ENCODE measurements around the gene SLC10A7. TPM values are rescaled to one million over a fixed set of nuclear protein-coding genes. Genes with fewer than 3 reads are reported as not detected.

The SLC10A7 gene
- total RNA-seq, 1 experiment from 2014 or later: 23.3 TPM

DNA sequence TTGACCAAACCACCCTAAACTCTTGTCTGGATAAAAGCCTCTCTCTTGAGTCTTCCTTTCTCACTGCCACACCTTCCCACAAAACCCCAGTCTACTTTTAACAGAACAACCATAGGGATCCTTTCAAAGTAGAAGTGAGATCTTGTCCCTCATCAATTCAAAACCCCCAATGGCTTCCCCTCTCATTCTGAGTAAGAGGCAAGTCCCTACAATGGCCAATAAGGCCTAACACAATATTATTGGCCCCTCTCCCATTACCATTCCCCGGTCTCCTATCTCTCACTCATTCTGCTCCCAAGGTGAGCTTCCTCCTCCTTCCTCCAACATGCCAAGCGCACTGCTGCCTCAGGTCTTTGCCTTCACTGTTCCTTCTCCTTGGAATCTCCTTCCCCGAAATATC, 250.3 kb downstream of the SLC10A7 start:
- H3K27me3 ChIP-seq: no peaks in the 10 kb centered on the region
- H3K4me3 ChIP-seq: no peak overlapping the region
- no peaks in the 10 kb centered on the region for H3K36me3 ChIP-seq
- H3K4me1 ChIP-seq: no peaks in the 10 kb centered on the region
- no peak overlapping the region for H3K27ac ChIP-seq
- H3K9me3 ChIP-seq (replicated peaks): no peaks in the 10 kb centered on the region
- DNase-seq: no peak

DNA sequence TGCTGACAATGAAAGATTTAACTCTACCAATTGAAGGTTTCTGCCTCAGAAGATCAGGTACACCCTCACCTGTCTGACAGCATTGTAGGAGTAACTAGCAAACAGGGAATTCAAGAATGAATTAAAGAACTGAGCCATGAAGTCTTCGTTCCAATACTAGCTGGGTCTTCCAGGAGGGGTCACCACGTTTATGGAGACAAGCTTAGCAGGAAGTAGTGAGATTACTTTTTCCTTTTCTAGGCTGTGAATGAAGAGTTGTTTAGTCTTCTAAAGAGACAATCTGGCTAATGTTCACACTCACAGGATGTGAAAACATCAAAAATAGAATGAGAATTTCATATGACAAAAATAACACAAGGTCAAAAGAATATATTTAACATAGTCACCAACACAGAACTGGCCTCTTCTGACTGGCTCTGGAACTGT, 252.5 kb downstream of the SLC10A7 start:
- no peak overlapping the region for H3K4me3 ChIP-seq
- no peaks in the 10 kb centered on the region for H3K4me1 ChIP-seq
- DNase-seq: no peak
- no peaks in the 10 kb centered on the region for H3K36me3 ChIP-seq
- H3K27me3 ChIP-seq: no peaks in the 10 kb centered on the region
- H3K27ac ChIP-seq: no peak overlapping the region
- no peaks in the 10 kb centered on the region for H3K9me3 ChIP-seq (replicated peaks)

DNA sequence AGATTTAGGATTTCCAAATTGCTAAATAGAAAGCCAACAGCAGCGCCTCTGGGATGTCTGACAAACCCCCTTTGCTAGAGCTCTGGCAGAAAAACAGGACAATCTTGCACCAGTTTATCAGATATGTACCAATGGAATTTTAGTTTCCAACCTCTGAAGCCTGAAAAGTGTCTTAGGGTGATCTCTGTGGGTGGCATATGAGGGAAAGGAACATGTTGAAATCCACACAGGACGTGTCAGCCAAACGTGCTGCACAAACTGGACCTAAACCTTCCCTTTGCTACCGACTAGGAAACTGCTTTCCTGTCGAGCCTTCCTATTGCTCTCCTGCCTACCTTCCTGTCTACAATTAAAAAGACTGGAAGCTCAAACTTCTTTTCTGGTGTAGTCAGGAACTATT, 253.9 kb downstream of the SLC10A7 start:
- Histone ChIP-seq H3K27ac (no peak overlapping the region), H3K9me3 (replicated peaks) (no peaks in the 10 kb centered on the region), H3K4me3 (no peak overlapping the region), H3K27me3 (no peaks in the 10 kb centered on the region), H3K36me3 (no peaks in the 10 kb centered on the region), H3K4me1 (no peaks in the 10 kb centered on the region)
- DNase-seq: no peak

DNA sequence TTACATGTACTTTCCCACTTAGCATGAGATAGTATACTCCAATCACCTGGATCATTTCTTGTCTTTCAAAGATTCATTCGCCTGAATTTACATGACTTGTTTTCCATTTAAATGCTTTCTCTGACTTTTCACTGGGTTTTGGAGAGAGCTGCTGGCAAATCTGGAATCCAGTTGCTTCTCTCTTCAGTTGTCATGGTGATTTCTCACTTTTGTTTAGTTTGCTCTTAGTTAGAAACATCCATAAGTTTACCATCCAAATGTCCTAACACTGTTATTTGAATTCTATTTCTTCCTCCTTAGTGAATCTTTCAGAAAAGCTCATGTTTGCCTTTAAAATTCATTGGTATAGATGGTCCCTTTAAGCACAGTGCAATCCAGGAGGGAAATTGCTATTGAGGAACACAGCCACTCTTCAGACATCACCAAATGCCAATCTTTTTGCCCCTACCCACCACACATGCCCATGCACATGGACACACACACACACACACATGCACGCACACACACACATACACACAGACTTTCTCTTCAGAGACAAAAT, 255.7 kb downstream of the SLC10A7 start:
- Histone ChIP-seq H3K27me3 (no peaks in the 10 kb centered on the region), H3K4me1 (no peaks in the 10 kb centered on the region)
- DNase-seq: no peak

DNA sequence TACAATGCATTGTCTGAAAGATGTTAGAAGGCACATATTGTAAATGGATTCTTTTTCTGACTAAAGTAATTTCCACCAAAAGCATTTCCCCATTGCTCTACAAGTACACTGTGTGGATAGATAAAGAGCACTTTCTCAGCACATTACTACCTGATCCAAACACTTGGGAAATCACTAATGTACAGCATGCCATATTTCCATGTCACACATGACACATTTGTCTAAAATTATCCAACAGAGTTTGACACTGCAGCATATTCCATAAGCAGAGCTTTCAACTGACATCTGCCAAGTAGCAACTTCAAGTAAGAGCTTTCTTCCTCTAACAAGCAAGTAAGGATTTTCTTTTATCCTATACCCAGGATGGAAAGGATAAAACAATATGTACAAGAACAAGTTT, 257.9 kb downstream of the SLC10A7 start:
- Histone ChIP-seq H3K4me1 (no peaks in the 10 kb centered on the region), H3K27me3 (no peaks in the 10 kb centered on the region), H3K27ac (no peak overlapping the region), H3K36me3 (no peaks in the 10 kb centered on the region), H3K9me3 (replicated peaks) (no peaks in the 10 kb centered on the region), H3K4me3 (no peak overlapping the region)
- DNase-seq: no peak

More for the DNA sequence above, 255.7 kb downstream of the SLC10A7 start:
- no peaks in the 10 kb centered on the region for H3K36me3 ChIP-seq
- no peaks in the 10 kb centered on the region for H3K9me3 ChIP-seq (replicated peaks)
- H3K27ac ChIP-seq: no peak overlapping the region
- H3K4me3 ChIP-seq: no peak overlapping the region

DNA sequence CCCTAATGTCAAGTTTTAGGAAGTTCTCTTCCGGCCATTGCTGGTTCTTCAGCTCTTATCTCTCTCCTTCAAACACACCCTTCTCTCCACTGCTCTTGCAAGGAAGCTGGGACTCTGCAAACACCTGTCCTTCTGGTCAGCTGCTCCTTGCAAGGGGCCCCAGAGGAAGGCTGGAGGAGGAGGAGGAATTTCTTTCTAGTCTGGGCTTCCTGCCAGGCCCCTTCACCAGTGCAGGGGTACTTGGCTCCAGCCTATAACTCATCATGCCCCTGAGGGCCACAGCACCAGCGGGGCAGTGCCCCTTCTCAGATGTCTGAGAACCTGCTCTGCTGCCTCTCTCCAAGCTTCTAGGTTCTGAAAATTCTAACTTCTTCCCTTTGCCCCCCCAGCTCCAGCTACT, 260.7 kb downstream of the SLC10A7 start:
- DNase-seq: peak in 1 of 2 experiments; percentile 12
- Histone ChIP-seq H3K27ac (no peak overlapping the region), H3K4me1 (no peaks in the 10 kb centered on the region), H3K27me3 (no peaks in the 10 kb centered on the region), H3K36me3 (no peaks in the 10 kb centered on the region), H3K4me3 (no peak overlapping the region), H3K9me3 (replicated peaks) (no peaks in the 10 kb centered on the region)

DNA sequence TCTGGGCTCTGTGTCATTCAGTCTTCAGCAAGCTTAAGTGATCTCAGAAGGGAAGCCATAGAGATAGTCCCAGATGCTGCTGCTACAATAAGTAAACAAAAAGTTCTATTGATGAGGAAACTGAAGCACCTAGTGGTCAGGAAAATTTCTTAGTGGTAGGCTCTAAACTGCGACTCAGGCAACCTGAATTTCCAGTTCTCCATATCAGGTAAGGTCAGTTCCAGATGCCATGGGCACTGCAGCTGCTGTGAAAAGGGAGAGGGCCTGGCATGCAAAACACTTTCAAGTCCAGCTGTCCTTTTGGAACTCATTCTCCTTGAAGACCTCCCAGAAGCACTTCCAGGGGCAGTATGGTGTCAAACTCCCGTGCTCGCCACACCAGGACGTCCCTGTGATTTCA, 261.2 kb downstream of the SLC10A7 start:
- H3K27me3 ChIP-seq: no peaks in the 10 kb centered on the region
- no peak overlapping the region for H3K27ac ChIP-seq
- H3K4me1 ChIP-seq: no peaks in the 10 kb centered on the region
- no peaks in the 10 kb centered on the region for H3K9me3 ChIP-seq (replicated peaks)
- H3K36me3 ChIP-seq: no peaks in the 10 kb centered on the region
- no peak overlapping the region for H3K4me3 ChIP-seq
- DNase-seq: no peak

DNA sequence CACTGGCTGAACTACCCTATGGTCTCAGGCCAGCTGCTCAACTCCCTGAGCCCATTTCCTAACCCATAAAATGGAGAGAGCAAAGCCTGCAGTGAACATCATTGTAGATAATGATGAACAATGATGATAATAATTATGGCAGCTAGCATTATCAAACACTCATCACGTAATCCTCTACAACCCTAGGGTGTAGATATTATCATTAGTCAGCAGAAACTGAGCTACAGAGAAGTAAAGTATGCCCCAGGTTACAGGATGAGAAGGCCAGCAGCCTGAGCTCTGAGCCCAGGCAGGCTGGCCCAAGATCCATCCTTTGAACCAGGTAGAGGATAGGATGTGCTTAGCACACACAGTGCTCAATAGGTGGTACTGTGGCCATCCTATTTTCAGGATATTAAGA, 264.2 kb downstream of the SLC10A7 start:
- no peaks in the 10 kb centered on the region for H3K27me3 ChIP-seq
- no peak for DNase-seq
- no peak overlapping the region for H3K4me3 ChIP-seq
- H3K4me1 ChIP-seq: no peaks in the 10 kb centered on the region
- no peak overlapping the region for H3K27ac ChIP-seq
- H3K9me3 ChIP-seq (replicated peaks): no peaks in the 10 kb centered on the region
- H3K36me3 ChIP-seq: no peaks in the 10 kb centered on the region

DNA sequence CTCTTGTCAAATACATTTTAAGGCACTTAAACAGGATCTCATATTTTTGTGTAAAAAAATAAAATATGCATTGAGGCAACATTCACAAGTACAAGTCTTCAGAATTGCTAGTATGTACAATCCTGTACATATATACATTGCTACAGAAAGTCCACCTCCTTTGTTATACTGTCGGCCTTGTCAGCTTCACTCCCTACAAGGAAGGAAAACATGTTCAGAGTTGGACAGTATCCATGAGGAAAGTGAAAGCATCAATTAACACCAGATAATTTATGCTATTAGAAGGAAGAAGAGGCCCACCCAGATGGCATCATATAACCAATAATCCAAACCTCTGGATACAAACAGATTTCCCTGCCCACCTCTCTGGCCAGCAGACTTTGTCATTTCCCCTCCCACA, 265.4 kb downstream of the SLC10A7 start:
- Histone ChIP-seq H3K4me1 (no peaks in the 10 kb centered on the region), H3K27ac (peak overlapping the region; percentile 50; the same call in 1 of the 2 replicates), H3K36me3 (no peaks in the 10 kb centered on the region), H3K9me3 (replicated peaks) (no peaks in the 10 kb centered on the region), H3K27me3 (no peaks in the 10 kb centered on the region), H3K4me3 (no peak overlapping the region)
- no peak for DNase-seq

DNA sequence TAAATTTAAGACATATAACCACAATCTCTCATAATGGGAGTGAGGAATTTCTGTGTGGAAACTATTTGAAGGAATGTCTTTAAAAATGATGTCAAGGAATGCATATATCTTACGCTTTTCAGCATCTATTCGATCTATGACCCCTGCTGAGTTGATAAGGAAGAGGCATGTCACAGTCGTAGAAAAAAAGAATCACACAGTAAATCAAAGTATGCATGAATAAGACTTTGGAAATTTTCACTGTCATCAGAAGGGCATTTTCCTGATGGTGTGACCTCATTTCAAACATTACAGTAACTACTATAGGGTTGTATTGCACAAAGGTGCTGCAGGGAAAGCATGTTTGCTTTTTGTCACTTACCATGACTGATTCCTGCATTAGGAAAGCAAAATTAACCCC, 265.9 kb downstream of the SLC10A7 start:
- Histone ChIP-seq H3K36me3 (no peaks in the 10 kb centered on the region), H3K27me3 (no peaks in the 10 kb centered on the region), H3K27ac (peak overlapping the region; percentile 50), H3K4me1 (no peaks in the 10 kb centered on the region), H3K9me3 (replicated peaks) (no peaks in the 10 kb centered on the region), H3K4me3 (no peak overlapping the region)
- DNase-seq: no peak

DNA sequence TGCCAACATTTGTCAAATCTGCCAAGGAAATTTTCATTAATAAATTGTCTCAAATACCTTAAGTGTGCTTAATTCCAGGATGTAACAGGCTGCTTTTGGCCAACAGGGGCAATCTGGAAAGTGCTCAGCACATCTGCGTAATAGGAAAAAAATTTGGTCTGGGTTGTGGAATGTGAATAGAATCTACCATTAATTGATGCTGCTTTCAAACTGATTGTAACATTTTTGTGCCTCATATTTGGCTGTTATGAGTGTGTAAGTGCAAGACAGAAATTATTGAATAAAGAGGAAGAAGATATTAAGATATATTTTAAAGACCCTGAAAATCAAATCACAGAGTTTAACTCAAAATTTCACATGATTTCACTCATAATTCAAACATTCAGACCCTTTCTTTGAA, 266.3 kb downstream of the SLC10A7 start:
- Histone ChIP-seq H3K4me1 (no peaks in the 10 kb centered on the region), H3K27ac (peak overlapping the region; percentile 50), H3K36me3 (no peaks in the 10 kb centered on the region), H3K9me3 (replicated peaks) (no peaks in the 10 kb centered on the region), H3K4me3 (no peak overlapping the region), H3K27me3 (no peaks in the 10 kb centered on the region)
- DNase-seq: no peak

DNA sequence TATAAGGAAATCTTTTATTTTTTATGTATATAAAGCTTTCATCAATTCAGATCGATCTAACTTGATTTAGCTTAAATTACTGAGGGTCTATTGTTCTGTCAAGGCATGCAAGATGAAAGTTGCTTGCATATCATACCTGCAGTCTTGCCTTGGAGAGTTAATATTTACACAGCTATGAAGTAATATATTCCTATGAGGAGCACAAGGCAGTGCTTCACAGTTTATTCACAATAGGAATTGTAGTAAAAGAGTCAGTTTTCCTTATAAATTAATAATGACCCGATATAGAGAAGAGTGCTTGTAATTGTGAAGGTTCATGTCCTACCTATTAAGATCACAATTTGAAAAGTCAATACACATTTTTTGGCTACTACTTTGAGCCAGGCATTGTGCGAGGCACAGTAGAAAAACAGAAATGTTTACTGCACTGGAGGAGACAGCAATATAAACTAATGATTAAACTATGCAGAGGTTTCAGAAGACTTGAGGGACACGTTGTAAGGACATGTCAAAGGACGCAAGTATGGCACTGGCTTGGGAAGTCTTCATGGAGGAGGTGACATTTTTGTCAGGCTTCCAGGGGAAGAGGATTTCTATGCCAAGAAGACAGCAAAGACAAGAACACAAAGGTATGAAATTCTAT, 268.6 kb downstream of the SLC10A7 start:
- H3K9me3 ChIP-seq (replicated peaks): no peaks in the 10 kb centered on the region
- H3K4me3 ChIP-seq: no peak overlapping the region
- DNase-seq: no peak
- no peaks in the 10 kb centered on the region for H3K4me1 ChIP-seq
- no peaks in the 10 kb centered on the region for H3K27me3 ChIP-seq
- H3K27ac ChIP-seq: no peak overlapping the region
- H3K36me3 ChIP-seq: no peaks in the 10 kb centered on the region

DNA sequence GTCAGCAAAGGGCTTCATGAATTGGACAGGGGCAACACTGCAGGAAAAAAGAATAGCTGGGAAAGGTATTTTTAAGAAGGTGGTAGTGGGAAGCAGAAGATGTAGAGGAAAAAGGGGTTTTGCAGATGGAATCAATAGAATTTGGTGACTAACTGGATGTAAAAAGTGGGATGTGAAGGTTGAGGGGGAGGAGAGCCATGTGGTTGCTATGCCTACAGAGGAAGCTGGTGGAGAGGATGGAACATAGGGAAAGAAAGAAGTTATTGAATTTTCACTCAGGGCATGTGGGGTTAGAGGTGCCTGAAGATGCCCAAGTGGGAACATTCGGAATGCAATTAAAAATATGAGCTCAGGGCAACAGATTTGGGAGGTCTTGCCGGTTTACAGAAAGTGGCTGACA, 274.4 kb downstream of the SLC10A7 start:
- H3K27ac ChIP-seq: no peak overlapping the region
- H3K9me3 ChIP-seq (replicated peaks): no peaks in the 10 kb centered on the region
- DNase-seq: no peak
- H3K4me3 ChIP-seq: no peak overlapping the region
- H3K36me3 ChIP-seq: no peaks in the 10 kb centered on the region
- no peaks in the 10 kb centered on the region for H3K4me1 ChIP-seq
- H3K27me3 ChIP-seq: no peaks in the 10 kb centered on the region

DNA sequence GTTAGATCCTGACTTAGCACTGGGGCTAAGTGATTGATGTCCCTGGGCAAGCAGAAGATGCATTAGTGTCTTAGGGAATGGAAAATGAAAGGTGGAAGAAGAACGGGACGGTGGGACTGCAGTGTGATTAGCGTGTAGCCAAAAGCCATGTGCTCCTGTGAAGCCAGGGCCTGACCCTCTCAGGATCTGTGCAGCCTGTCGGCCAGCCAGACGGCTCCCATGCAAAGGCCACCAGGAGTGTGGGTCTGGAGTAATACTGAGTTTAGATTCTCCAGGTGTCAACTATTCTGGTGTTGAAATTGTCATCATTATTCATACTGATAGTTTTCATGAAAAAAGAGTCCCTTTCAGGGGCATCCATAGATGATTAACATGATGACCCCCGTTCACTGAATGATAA, 275.4 kb downstream of the SLC10A7 start:
- H3K4me3 ChIP-seq: no peak overlapping the region
- no peaks in the 10 kb centered on the region for H3K9me3 ChIP-seq (replicated peaks)
- no peak for DNase-seq
- H3K36me3 ChIP-seq: no peaks in the 10 kb centered on the region
- no peak overlapping the region for H3K27ac ChIP-seq
- H3K4me1 ChIP-seq: no peaks in the 10 kb centered on the region
- no peaks in the 10 kb centered on the region for H3K27me3 ChIP-seq

DNA sequence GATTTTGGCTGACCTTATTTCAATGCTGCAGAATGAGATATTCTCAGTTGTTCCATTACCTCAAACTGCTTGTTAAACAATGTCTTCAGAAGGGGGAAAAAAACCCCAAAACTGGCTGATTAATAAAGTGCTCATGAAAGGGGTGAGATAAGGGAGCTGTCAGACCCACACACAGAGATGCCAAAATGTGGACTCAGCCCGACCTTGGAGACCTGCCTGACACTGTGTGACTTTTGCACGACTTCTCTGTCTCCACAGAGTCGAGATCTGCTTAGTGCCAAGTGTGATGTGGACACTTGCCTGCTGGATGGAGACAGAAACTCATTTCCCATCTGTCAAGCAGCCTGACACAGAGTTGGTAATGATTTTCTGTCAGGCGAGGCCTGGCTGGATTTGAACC, 275.9 kb downstream of the SLC10A7 start:
- Histone ChIP-seq H3K4me1 (peaks cover 3% of the 10 kb centered on the region; the same call in 1 of the 2 replicates), H3K36me3 (no peaks in the 10 kb centered on the region)
- no peak for DNase-seq

DNA sequence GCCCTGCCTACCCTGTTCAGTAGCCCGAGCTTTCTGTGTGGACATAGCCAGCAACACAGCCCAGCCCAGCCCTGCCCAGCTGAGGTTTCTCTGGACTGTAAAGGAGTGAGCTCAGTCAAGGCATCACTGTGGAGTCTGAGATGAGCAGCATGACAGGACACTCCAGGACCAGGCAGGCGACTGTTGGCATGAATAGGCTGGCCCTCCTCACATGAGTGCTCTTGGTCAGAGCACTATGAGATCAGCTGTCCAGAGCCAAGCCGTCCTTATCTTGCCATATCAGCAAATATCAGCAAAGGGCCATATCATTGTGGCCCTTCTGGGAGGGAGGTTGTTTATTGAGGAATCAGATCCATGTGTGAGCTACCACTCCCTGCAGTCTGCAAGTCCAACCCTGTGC, 276.5 kb downstream of the SLC10A7 start:
- Histone ChIP-seq H3K27me3 (no peaks in the 10 kb centered on the region), H3K4me1 (peaks cover 3% of the 10 kb centered on the region; the same call in 1 of the 2 replicates), H3K9me3 (replicated peaks) (no peaks in the 10 kb centered on the region), H3K36me3 (no peaks in the 10 kb centered on the region), H3K27ac (no peak overlapping the region), H3K4me3 (no peak overlapping the region)
- DNase-seq: no peak

More for the DNA sequence above, 275.9 kb downstream of the SLC10A7 start:
- no peaks in the 10 kb centered on the region for H3K9me3 ChIP-seq (replicated peaks)
- H3K27me3 ChIP-seq: no peaks in the 10 kb centered on the region
- no peak overlapping the region for H3K27ac ChIP-seq
- no peak overlapping the region for H3K4me3 ChIP-seq

All from SJCRH30 (cell line).